ENCODE measurements around the gene TMC1. TPM values are rescaled to one million over a fixed set of nuclear protein-coding genes. Genes with fewer than 3 reads are reported as not detected.

TMC1 gene
- total and polyA plus RNA-seq, 2 of the 13 experiments (the other 11 are each of a cell fraction or from before 2014, with no cell fraction given): 0.02 to 0.03 TPM

DNA sequence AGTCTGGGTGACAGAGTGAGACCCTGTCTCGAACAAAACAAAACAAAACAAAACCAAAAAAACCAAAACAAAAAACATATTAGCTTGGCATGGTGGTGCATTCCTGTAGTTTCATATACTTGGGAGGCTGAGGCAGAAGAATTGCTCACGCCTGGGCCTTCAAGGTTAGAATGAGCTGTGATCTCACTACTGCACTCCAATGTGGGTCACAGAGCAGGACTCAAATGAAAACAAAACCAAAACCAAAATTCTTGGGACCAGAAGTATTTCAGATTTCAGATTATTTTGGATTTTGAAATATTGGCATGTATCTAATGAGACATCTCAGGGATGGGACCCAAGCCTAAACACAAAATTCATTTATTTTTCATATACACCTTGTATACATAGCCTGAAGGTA is 80.2 kb downstream of the TMC1 start:
- Histone ChIP-seq H3K27ac (ENCODE audit: extremely low read length, insufficient read depth, low read length) (no peak overlapping the region), H3K4me2 (ENCODE audit: low read depth, low read length) (no peak overlapping the region), H3K79me2 (ENCODE audit: insufficient read depth, low read length) (no peaks in the 10 kb centered on the region), H3K36me3 (replicated peaks in 1 of 2; ENCODE audit: control insufficient read depth in 1 of 2, insufficient read depth in 2 of 2, low read length in 2 of 2) (no peaks in the 10 kb centered on the region), H3K4me1 (ENCODE audit: insufficient read depth, low read length) (no peaks in the 10 kb centered on the region), H3K9ac (ENCODE audit: insufficient read depth, low read depth, low read length) (no peak overlapping the region), H3K27me3 (ENCODE audit: control insufficient read depth in 1 of 2, insufficient read depth in 2 of 2, low read length in 2 of 2) (no peaks in the 10 kb centered on the region), H4K20me1 (ENCODE audit: insufficient read depth, low read length) (no peaks in the 10 kb centered on the region), H3K9me3 (ENCODE audit: low read length) (no peaks in the 10 kb centered on the region), H2AFZ (ENCODE audit: low read length) (no peak overlapping the region), H3K4me3 (replicated peaks in 1 of 3; ENCODE audit: insufficient read depth in 1 of 3, low read depth in 2 of 3, low read length in 3 of 3) (no peak overlapping the region)
- ChIA-PET POLR2A (no interaction called here), CTCF (ENCODE audit: low intra/inter-chr PET ratio, low total read pairs) (no interaction called here)
- ATAC-seq (no peak), DNase-seq (ENCODE audit: low spot score) (no peak), FAIRE-seq (no peak)
- intact Hi-C loops (cut with micrococcal nuclease; ENCODE audit: unreplicated experiment): no loop called here
- in situ Hi-C loops (cut with HindIII; ENCODE audit: extremely low pct_ligation_motif_present, low pct_unique_long_range_greater_than_20kb): no loop called here
- TF ChIP-seq HMG20B (CRISPR knock-in tag; conservative IDR thresholded peaks at IDR 0.05): no peak
- TF ChIP-seq NFIC (IDR thresholded peaks at IDR 0.05; ENCODE audit: low read length): no peak
- TF ChIP-seq MEIS1 (CRISPR knock-in tag; IDR thresholded peaks at IDR 0.05; ENCODE audit: borderline replicate concordance): no peak
- TF ChIP-seq ZNF709 (CRISPR knock-in tag; IDR thresholded peaks at IDR 0.05): no peak
- TF ChIP-seq, protein P1, sequence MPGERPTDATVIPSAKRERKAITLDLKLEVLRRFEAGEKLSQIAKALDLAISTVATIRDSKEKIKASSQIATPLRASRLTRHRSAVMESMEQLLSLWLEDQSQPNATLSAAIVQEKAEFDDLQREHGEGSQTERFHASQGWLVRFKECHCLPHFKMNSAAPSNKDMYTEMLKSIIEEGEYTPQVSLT (CRISPR knock-in tag; IDR thresholded peaks at IDR 0.05; ENCODE audit: borderline replicate concordance, low read depth): no peak
- no peak for TF ChIP-seq PHF8 (CRISPR knock-in tag; IDR thresholded peaks at IDR 0.05)
- no peak for TF ChIP-seq RERE (CRISPR knock-in tag; IDR thresholded peaks at IDR 0.05; ENCODE audit: low read depth)
- TF ChIP-seq, protein P2, sequence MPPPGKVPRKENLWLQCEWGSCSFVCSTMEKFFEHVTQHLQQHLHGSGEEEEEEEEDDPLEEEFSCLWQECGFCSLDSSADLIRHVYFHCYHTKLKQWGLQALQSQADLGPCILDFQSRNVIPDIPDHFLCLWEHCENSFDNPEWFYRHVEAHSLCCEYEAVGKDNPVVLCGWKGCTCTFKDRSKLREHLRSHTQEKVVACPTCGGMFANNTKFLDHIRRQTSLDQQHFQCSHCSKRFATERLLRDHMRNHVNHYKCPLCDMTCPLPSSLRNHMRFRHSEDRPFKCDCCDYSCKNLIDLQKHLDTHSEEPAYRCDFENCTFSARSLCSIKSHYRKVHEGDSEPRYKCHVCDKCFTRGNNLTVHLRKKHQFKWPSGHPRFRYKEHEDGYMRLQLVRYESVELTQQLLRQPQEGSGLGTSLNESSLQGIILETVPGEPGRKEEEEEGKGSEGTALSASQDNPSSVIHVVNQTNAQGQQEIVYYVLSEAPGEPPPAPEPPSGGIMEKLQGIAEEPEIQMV (CRISPR knock-in tag; IDR thresholded peaks at IDR 0.05; ENCODE audit: low read depth): no peak
- TF ChIP-seq ZNF513 (CRISPR knock-in tag; conservative IDR thresholded peaks at IDR 0.05): no peak
- no peak for TF ChIP-seq MTF1 (CRISPR knock-in tag; IDR thresholded peaks at IDR 0.05)
- TF ChIP-seq ZNF101 (CRISPR knock-in tag; IDR thresholded peaks at IDR 0.05; ENCODE audit: borderline replicate concordance, low read depth): no peak
- no peak for TF ChIP-seq SCMH1 (CRISPR knock-in tag; IDR thresholded peaks at IDR 0.05; ENCODE audit: borderline replicate concordance)
- TF ChIP-seq ZNF7 (CRISPR knock-in tag; IDR thresholded peaks at IDR 0.05): no peak
- TF ChIP-seq NBN (conservative IDR thresholded peaks at IDR 0.05): no peak
- TF ChIP-seq, protein P3, sequence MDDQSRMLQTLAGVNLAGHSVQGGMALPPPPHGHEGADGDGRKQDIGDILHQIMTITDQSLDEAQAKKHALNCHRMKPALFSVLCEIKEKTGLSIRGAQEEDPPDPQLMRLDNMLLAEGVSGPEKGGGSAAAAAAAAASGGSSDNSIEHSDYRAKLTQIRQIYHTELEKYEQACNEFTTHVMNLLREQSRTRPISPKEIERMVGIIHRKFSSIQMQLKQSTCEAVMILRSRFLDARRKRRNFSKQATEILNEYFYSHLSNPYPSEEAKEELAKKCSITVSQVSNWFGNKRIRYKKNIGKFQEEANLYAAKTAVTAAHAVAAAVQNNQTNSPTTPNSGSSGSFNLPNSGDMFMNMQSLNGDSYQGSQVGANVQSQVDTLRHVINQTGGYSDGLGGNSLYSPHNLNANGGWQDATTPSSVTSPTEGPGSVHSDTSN (CRISPR knock-in tag; IDR thresholded peaks at IDR 0.05; ENCODE audit: borderline replicate concordance): no peak
- no TSS peak for BruUV-seq (replicated peaks)
- WGBS (ENCODE audit: low lambda C conversion rate): 38% methylated on average over 2 of the region's 2 CpGs

All from HepG2 (cell line).